Vagina (tissue), 2 donors: ENCODE measurements around the gene KCP. TPM values are rescaled to one million over a fixed set of nuclear protein-coding genes. Genes with fewer than 3 reads are reported as not detected.

Experiments
- DNase-seq, 2 donors: peaks; one replicate each; pipeline ENCODE4 v3.0.0-alpha.2; 2017; ENCODE audit errors: extremely low spot score in 2 of 2
- H3K27ac ChIP-seq: fragments of 200-600 bp; sonication (generic); one replicate; pipeline ENCODE4 v1.5.1; 2019
- H3K27me3 ChIP-seq: fragments of 200-600 bp; sonication (generic); one replicate; pipeline ENCODE4 v1.5.1; 2019
- H3K36me3 ChIP-seq, 2 donors: fragments of 200-600 bp; sonication (generic); one replicate each; pipeline ENCODE4 v1.5.1; 2017 to 2019
- H3K4me1 ChIP-seq: fragments of 200-600 bp; sonication (generic); one replicate; pipeline ENCODE4 v1.5.1; 2019
- H3K4me3 ChIP-seq, 2 donors: fragments of 200-600 bp; sonication (generic); 1 replicate in 1 of 2; 2 replicates in 1 of 2; pipeline ENCODE4 v1.5.1; 2016 to 2019
- H3K9me3 ChIP-seq: fragments of 200-600 bp; sonication (generic); one replicate; pipeline ENCODE4 v1.5.1; 2019
- POLR2A ChIP-seq, 2 donors: fragments of 450-650 bp; IDR thresholded peaks; one replicate each; pipeline ENCODE4 v1.6.1; 2017; ENCODE audit warnings: antibody characterized with exemption in 2 of 2, mild to moderate bottlenecking in 2 of 2, moderate library complexity in 2 of 2
- POLR2AphosphoS5 ChIP-seq, 2 donors: sonication (generic); formaldehyde crosslinking; IDR thresholded peaks; one replicate each; pipeline ENCODE4 v1.9.0; 2017; ENCODE audit warnings: antibody characterized with exemption in 2 of 2, mild to moderate bottlenecking in 2 of 2, low read depth in 1 of 2; ENCODE audit not compliant: insufficient read depth in 1 of 2
- intact Hi-C: fragments of 100-400 bp; cut with DNase I; formaldehyde crosslinking; loops from one replicate; pipeline ENCODE4 v1.15.1; 2023
- total RNA-seq: library from RNA; depleted of rRNA; stranded (reverse); fragments of >200 nt; gene quantifications from one replicate; pipeline ENCODE4 v1.2.3, GENCODE V29; 2016
- TF ChIP-seq, protein P1 (sequence below), 3 experiments: fragments of 450-650 bp in 2 of 3; fragments of 200-600 bp in 1 of 3; sonication (generic) in 1 of 3; IDR thresholded peaks; one replicate each; pipeline ENCODE4 v1.5.1; 2017 to 2019; ENCODE audit warnings: antibody characterized with exemption in 3 of 3, mild to moderate bottlenecking in 2 of 3, moderate library complexity in 2 of 3

Gene KCP
- total RNA-seq, 1 donor from 2014 or later: 1.2 TPM

DNA sequence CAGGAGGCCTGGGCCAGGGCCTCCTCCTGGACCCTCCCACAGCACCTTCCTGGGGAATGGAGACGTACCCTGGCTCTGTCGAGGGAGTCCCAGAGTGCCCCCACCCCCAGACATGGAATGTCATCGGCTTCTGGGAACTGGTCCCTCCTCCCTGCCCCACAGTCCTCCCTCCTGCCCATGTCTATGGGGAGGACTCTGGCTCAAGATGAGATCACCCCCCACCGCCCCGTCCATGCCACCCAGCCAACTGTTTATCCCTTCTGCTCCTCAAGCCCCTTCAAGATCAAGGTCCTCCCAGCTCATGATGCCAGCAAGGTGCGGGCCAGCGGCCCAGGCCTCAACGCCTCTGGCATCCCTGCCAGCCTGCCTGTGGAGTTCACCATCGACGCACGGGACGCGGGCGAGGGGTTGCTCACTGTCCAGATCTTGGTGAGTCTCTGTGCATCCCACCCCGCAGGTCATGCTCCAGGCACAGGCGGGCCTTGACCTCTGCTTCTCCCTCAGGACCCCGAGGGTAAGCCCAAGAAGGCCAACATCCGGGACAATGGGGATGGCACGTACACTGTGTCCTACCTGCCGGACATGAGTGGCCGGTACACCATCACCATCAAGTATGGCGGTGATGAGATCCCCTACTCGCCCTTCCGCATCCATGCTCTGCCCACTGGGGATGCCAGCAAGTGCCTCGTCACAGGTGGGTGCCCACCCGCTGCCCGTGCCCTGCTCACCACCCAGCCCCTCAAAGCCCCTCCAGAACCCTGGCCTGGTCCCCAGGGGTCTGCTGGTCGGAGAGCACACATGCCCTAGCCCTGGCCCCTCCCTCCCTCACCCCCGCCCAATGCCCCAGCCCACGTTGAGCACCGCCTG lies 62.0 kb downstream of the KCP start:
- Histone ChIP-seq H3K27ac (no peak overlapping the region), H3K36me3 (peaks cover 0 to 37% of the 10 kb centered on the region in 2 donors), H3K4me1 (no peaks in the 10 kb centered on the region), H3K9me3 (no peaks in the 10 kb centered on the region), H3K27me3 (no peaks in the 10 kb centered on the region), H3K4me3 (no peak overlapping the region)
- TF ChIP-seq POLR2A (IDR thresholded peaks at IDR 0.05) (no peak), POLR2AphosphoS5 (IDR thresholded peaks at IDR 0.05; ENCODE audit: insufficient read depth in 1 of 2, low read depth in 1 of 2) (no peak)
- TF ChIP-seq, protein P1, sequence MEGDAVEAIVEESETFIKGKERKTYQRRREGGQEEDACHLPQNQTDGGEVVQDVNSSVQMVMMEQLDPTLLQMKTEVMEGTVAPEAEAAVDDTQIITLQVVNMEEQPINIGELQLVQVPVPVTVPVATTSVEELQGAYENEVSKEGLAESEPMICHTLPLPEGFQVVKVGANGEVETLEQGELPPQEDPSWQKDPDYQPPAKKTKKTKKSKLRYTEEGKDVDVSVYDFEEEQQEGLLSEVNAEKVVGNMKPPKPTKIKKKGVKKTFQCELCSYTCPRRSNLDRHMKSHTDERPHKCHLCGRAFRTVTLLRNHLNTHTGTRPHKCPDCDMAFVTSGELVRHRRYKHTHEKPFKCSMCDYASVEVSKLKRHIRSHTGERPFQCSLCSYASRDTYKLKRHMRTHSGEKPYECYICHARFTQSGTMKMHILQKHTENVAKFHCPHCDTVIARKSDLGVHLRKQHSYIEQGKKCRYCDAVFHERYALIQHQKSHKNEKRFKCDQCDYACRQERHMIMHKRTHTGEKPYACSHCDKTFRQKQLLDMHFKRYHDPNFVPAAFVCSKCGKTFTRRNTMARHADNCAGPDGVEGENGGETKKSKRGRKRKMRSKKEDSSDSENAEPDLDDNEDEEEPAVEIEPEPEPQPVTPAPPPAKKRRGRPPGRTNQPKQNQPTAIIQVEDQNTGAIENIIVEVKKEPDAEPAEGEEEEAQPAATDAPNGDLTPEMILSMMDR (IDR thresholded peaks at IDR 0.05): no peak
- no peak for DNase-seq
- intact Hi-C loops: no loop called here

DNA sequence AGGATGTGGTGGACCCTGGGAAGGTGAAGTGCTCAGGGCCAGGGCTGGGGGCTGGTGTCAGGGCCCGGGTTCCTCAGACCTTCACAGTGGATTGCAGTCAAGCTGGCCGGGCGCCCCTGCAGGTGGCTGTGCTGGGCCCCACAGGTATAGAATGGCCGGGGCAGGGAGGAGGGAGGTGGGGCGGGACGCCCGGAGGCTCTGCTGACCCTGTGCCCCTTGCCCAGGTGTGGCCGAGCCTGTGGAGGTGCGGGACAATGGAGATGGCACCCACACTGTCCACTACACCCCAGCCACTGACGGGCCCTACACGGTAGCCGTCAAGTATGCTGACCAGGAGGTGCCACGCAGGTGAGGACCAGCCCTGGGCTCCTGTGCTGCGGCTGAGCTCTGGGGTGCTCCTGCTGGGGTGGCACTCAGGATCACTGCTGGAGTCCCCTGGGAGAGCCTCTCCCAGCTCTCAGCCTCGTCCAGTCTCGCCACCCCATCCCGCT lies 62.7 kb downstream of the KCP start:
- Histone ChIP-seq H3K4me3 (no peak overlapping the region), H3K36me3 (peaks cover 0 to 43% of the 10 kb centered on the region in 2 donors), H3K27ac (no peak overlapping the region), H3K4me1 (no peaks in the 10 kb centered on the region), H3K9me3 (no peaks in the 10 kb centered on the region), H3K27me3 (no peaks in the 10 kb centered on the region)
- DNase-seq: no peak
- TF ChIP-seq, protein P1 (IDR thresholded peaks at IDR 0.05): no peak
- TF ChIP-seq POLR2A (IDR thresholded peaks at IDR 0.05) (no peak), POLR2AphosphoS5 (IDR thresholded peaks at IDR 0.05; ENCODE audit: insufficient read depth in 1 of 2, low read depth in 1 of 2) (no peak)
- intact Hi-C loops: no loop called here

DNA sequence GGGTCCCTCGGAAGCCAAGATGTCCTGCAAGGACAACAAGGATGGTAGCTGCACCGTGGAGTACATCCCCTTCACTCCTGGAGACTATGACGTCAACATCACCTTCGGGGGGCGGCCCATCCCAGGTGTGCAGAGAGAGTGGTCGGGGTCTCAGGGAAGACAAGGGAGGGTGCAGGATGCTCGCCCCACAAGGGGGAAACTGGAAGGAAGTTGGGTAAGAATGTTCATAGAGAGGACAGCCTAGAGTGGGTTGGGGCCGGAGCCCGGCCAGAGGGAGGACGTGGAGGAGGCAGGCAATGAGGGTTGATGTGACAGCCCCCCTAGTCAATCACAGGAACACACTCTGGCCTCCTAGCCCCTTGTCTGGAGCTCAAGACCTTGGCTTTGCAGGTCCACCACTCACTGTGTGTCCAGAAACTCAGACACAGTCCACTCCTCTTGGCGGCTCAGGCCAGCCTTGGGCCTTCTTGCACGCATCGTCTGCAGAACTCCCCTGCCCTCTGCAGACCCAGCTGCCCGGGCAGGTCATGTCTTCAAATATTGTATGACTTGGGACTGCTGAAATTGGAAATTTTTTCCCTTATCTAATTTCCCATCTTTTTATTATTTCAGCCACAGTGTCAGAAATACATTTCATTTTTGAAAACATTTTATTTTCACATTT lies 63.6 kb downstream of the KCP start:
- TF ChIP-seq POLR2A (IDR thresholded peaks at IDR 0.05) (no peak), POLR2AphosphoS5 (IDR thresholded peaks at IDR 0.05; ENCODE audit: insufficient read depth in 1 of 2, low read depth in 1 of 2) (no peak)
- TF ChIP-seq, protein P1 (IDR thresholded peaks at IDR 0.05): no peak
- intact Hi-C loops: no loop called here
- Histone ChIP-seq H3K4me1 (no peaks in the 10 kb centered on the region), H3K4me3 (no peak overlapping the region), H3K9me3 (no peaks in the 10 kb centered on the region), H3K27me3 (no peaks in the 10 kb centered on the region), H3K27ac (no peak overlapping the region), H3K36me3 (peaks cover 0 to 41% of the 10 kb centered on the region in 2 donors)
- DNase-seq: no peak

DNA sequence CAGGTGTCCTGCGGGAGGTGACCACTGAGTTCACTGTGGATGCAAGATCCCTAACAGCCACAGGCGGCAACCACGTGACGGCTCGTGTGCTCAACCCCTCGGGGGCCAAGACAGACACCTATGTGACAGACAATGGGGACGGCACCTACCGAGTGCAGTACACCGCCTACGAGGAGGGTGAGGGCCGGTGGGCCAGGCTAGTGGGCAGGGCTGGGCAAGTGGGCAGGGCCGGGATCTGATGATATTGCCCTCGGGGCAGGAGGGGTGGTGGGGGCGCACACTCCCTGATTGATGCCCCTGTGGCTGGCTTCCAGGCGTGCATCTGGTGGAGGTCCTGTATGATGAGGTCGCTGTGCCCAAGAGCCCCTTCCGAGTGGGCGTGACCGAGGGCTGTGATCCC lies 64.5 kb downstream of the KCP start:
- no peak overlapping the region for H3K27ac ChIP-seq
- no peak for TF ChIP-seq POLR2A (IDR thresholded peaks at IDR 0.05)
- no peak for TF ChIP-seq POLR2AphosphoS5 (IDR thresholded peaks at IDR 0.05; ENCODE audit: insufficient read depth in 1 of 2, low read depth in 1 of 2)
- TF ChIP-seq, protein P1 (IDR thresholded peaks at IDR 0.05): no peak
- intact Hi-C loops: no loop called here
- no peaks in the 10 kb centered on the region for H3K9me3 ChIP-seq
- H3K36me3 ChIP-seq: peaks cover 0 to 32% of the 10 kb centered on the region in 2 donors
- no peaks in the 10 kb centered on the region for H3K4me1 ChIP-seq
- H3K27me3 ChIP-seq: no peaks in the 10 kb centered on the region
- no peak overlapping the region for H3K4me3 ChIP-seq
- DNase-seq: no peak
